GM18867 (cell line): ENCODE results near the gene FADS2.
A peak's percentile ranks its signal among the peaks of the same experiment; 100 is the strongest.

Source experiments
- ATAC-seq: cut with Tn5 transposase; IDR thresholded peaks from one replicate; pipeline ENCODE4 v1.9.1; 2021; ENCODE audit warnings: mild to moderate bottlenecking, moderate library complexity; ENCODE audit not compliant: unreplicated experiment

The FADS2 gene

GRCh38 chr11:61817471-61818202 is 10.5 kb upstream of the FADS2 start:
- ATAC-seq = no peak

GRCh38 chr11:61820174-61820573 is 7.9 kb upstream of the FADS2 start:
- no peak for ATAC-seq

GRCh38 chr11:61826930-61827570 is 1.1 kb upstream of the FADS2 start:
- ATAC-seq = no peak

- no peak for ATAC-seq
Measured at GRCh38 chr11:61828379-61828628, 204 bp downstream of the FADS2 start.

- no peak for ATAC-seq
Measured at GRCh38 chr11:61828629-61829407, 718 bp downstream of the FADS2 start.

GRCh38 chr11:61829806-61830205 is 1.7 kb downstream of the FADS2 start:
- no peak for ATAC-seq

GRCh38 chr11:61830237-61831105 is 2.4 kb downstream of the FADS2 start:
- no peak for ATAC-seq

- no peak for ATAC-seq
Measured at GRCh38 chr11:61832207-61832606, 4.1 kb downstream of the FADS2 start.

GRCh38 chr11:61832754-61833153 is 4.7 kb downstream of the FADS2 start:
- ATAC-seq = no peak

- no peak for ATAC-seq
Measured at GRCh38 chr11:61833471-61833870, 5.4 kb downstream of the FADS2 start.

- no peak for ATAC-seq
Measured at GRCh38 chr11:61833926-61834277, 5.8 kb downstream of the FADS2 start.

GRCh38 chr11:61834278-61835048 is 6.4 kb downstream of the FADS2 start:
- ATAC-seq = peak; percentile 74

- ATAC-seq = no peak
Measured at GRCh38 chr11:61836193-61836592, 8.1 kb downstream of the FADS2 start.

- ATAC-seq = no peak
Measured at GRCh38 chr11:61837411-61838005, 9.4 kb downstream of the FADS2 start.

GRCh38 chr11:61838501-61838900 is 10.4 kb downstream of the FADS2 start:
- ATAC-seq = no peak

- no peak for ATAC-seq
Measured at GRCh38 chr11:61838921-61839320, 10.8 kb downstream of the FADS2 start.

- no peak for ATAC-seq
Measured at GRCh38 chr11:61839742-61840141, 11.6 kb downstream of the FADS2 start.

GRCh38 chr11:61840371-61840770 is 12.3 kb downstream of the FADS2 start:
- no peak for ATAC-seq

GRCh38 chr11:61841636-61842527 is 13.8 kb downstream of the FADS2 start:
- ATAC-seq = no peak
